Activated CD4-positive, alpha-beta T cell treated with anti-CD3 and anti-CD28 coated beads, Interleukin-2, amount 50 U/mL, for 1 hour (primary cell): ENCODE results near the gene VWA3B.
"Not testable (repeated sequence)": the region's sequence is repeated elsewhere in the genome, so short reads cannot be mapped to it uniquely, and the experiment has no call there.

Source experiments
- DNase-seq: peaks from one replicate; pipeline ENCODE4 v3.0.0-alpha.2; 2020

Gene VWA3B

GRCh38 chr2:98140210-98140609 lies 53.2 kb downstream of the VWA3B start:
- no peak for DNase-seq

- DNase-seq: no peak
These were observed 55.3 kb downstream of the VWA3B start for GRCh38 chr2:98142106-98142791.

- DNase-seq: no peak
These were observed 58.1 kb downstream of the VWA3B start for GRCh38 chr2:98145070-98145469.

- DNase-seq: not testable (repeated sequence)
These were observed 60.9 kb downstream of the VWA3B start for GRCh38 chr2:98147900-98148299.

- no peak for DNase-seq
These were observed 61.8 kb downstream of the VWA3B start for GRCh38 chr2:98148595-98149332.

- no peak for DNase-seq
These were observed 62.3 kb downstream of the VWA3B start for GRCh38 chr2:98149333-98149697.

GRCh38 chr2:98153481-98153880 lies 66.5 kb downstream of the VWA3B start:
- no peak for DNase-seq

- DNase-seq: no peak
These were observed 68.3 kb downstream of the VWA3B start for GRCh38 chr2:98155291-98155690.

- DNase-seq: no peak
These were observed 68.7 kb downstream of the VWA3B start for GRCh38 chr2:98155716-98156115.

GRCh38 chr2:98156304-98156703 lies 69.3 kb downstream of the VWA3B start:
- DNase-seq: no peak

GRCh38 chr2:98157557-98157956 lies 70.6 kb downstream of the VWA3B start:
- no peak for DNase-seq

GRCh38 chr2:98158305-98158704 lies 71.3 kb downstream of the VWA3B start:
- no peak for DNase-seq

GRCh38 chr2:98160554-98160953 lies 73.6 kb downstream of the VWA3B start:
- DNase-seq: no peak

- no peak for DNase-seq
These were observed 74.2 kb downstream of the VWA3B start for GRCh38 chr2:98161186-98161585.

GRCh38 chr2:98164256-98164655 lies 77.3 kb downstream of the VWA3B start:
- DNase-seq: no peak

GRCh38 chr2:98165516-98166071 lies 78.6 kb downstream of the VWA3B start:
- no peak for DNase-seq

- no peak for DNase-seq
These were observed 80.9 kb downstream of the VWA3B start for GRCh38 chr2:98167916-98168315.

GRCh38 chr2:98170076-98170475 lies 83.1 kb downstream of the VWA3B start:
- no peak for DNase-seq

- no peak for DNase-seq
These were observed 85.3 kb downstream of the VWA3B start for GRCh38 chr2:98172150-98172765.

- DNase-seq: no peak
These were observed 86.0 kb downstream of the VWA3B start for GRCh38 chr2:98172951-98173350.

- no peak for DNase-seq
These were observed 88.8 kb downstream of the VWA3B start for GRCh38 chr2:98175811-98176210.

- DNase-seq: no peak
These were observed 90.3 kb downstream of the VWA3B start for GRCh38 chr2:98177286-98177685.

- DNase-seq: no peak
These were observed 91.0 kb downstream of the VWA3B start for GRCh38 chr2:98177986-98178385.

GRCh38 chr2:98180456-98180855 lies 93.5 kb downstream of the VWA3B start:
- no peak for DNase-seq
